ENCODE measurements around the gene SHC1. TPM values are rescaled to one million over a fixed set of nuclear protein-coding genes. Genes with fewer than 3 reads are reported as not detected.

The SHC1 gene
- total and polyA plus RNA-seq, 2 experiments from 2014 or later, result 117 to 211 TPM

DNA sequence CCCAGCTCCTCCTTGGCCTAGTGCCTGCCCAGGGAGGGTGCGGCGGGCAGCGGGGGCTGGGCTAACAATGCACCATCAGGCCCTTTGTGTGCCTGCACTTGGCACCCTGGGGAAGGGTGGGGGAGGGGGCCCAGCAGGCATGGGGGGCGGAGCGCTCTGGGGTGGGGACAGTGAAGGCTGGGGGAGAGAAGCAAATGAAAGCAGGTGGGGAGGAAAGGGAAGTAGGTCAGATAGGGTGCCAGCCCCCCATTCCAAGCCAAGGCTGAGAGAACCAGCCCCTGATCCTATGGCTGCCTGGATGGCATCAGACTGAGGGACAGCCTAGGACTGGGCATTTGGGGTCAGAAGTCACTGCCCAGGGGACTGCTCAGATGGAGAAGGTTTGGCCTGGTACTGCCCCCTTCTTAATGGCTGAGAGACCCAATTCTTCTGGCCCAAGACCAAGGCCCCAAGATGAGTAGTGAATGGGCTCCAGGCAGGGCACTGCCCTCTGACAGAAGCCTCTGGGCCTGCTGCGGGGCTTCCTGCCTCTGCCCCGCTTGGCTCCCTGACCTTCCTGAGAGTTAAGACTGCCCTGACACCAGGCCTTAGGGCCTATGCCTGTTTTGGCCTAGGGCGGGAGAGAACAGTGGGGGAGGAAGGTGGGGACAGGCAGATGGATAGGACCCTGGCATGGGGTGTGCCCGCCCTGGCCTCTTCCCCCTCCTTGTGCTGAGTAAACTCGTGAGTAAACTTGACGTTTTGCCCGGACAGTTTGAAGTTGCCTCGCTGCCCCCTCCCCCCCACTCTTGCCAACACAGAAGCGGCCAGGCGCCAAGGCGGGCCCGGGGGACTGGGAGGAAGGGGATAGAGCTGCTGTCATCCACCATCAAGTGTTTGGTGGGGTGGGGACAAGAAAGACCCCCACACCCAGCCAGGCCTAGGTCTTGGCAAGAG is 34.8 kb upstream of the SHC1 start:
- ATAC-seq, result no peak
- Histone ChIP-seq H3K4me2 (peak overlapping the region; percentile 96), H3K9me2 (ENCODE audit: insufficient read depth) (no peaks in the 10 kb centered on the region), H3K4me1 (ENCODE audit: insufficient read depth) (peaks cover 35% of the 10 kb centered on the region), H3K27me3 (ENCODE audit: insufficient read depth) (no peaks in the 10 kb centered on the region), H3K27ac (ENCODE audit: low read depth) (no peak overlapping the region), H3K79me2 (replicated peaks; ENCODE audit: insufficient read depth) (peaks cover 42% of the 10 kb centered on the region), H3K4me3 (peak overlapping the region; percentile 96), H2AFZ (no peak overlapping the region), H3F3A (replicated peaks; ENCODE audit: low read depth) (peaks cover 8% of the 10 kb centered on the region; the same call in 1 of the 2 replicates), H3K36me3 (ENCODE audit: insufficient read depth) (no peaks in the 10 kb centered on the region), H4K20me1 (replicated peaks; ENCODE audit: insufficient read depth) (peaks cover 4% of the 10 kb centered on the region; the same call in 1 of the 2 replicates)
- TF ChIP-seq POLR2AphosphoS5 (IDR thresholded peaks at IDR 0.05; ENCODE audit: low read depth), result no peak
- no peak for TF ChIP-seq ZNF114 (CRISPR knock-in tag; IDR thresholded peaks at IDR 0.05)
- TF ChIP-seq NANOG (IDR thresholded peaks at IDR 0.05; ENCODE audit: borderline replicate concordance), result no peak
- TF ChIP-seq JUNB (IDR thresholded peaks at IDR 0.05; ENCODE audit: unreplicated experiment), result no peak
- TF ChIP-seq CTCF (conservative IDR thresholded peaks at IDR 0.05; ENCODE audit: low read depth in 2 of 2), result no peak
- TF ChIP-seq CREB1 (CRISPR knock-in tag; IDR thresholded peaks at IDR 0.05; ENCODE audit: low read depth), result no peak
- TF ChIP-seq, protein P1, sequence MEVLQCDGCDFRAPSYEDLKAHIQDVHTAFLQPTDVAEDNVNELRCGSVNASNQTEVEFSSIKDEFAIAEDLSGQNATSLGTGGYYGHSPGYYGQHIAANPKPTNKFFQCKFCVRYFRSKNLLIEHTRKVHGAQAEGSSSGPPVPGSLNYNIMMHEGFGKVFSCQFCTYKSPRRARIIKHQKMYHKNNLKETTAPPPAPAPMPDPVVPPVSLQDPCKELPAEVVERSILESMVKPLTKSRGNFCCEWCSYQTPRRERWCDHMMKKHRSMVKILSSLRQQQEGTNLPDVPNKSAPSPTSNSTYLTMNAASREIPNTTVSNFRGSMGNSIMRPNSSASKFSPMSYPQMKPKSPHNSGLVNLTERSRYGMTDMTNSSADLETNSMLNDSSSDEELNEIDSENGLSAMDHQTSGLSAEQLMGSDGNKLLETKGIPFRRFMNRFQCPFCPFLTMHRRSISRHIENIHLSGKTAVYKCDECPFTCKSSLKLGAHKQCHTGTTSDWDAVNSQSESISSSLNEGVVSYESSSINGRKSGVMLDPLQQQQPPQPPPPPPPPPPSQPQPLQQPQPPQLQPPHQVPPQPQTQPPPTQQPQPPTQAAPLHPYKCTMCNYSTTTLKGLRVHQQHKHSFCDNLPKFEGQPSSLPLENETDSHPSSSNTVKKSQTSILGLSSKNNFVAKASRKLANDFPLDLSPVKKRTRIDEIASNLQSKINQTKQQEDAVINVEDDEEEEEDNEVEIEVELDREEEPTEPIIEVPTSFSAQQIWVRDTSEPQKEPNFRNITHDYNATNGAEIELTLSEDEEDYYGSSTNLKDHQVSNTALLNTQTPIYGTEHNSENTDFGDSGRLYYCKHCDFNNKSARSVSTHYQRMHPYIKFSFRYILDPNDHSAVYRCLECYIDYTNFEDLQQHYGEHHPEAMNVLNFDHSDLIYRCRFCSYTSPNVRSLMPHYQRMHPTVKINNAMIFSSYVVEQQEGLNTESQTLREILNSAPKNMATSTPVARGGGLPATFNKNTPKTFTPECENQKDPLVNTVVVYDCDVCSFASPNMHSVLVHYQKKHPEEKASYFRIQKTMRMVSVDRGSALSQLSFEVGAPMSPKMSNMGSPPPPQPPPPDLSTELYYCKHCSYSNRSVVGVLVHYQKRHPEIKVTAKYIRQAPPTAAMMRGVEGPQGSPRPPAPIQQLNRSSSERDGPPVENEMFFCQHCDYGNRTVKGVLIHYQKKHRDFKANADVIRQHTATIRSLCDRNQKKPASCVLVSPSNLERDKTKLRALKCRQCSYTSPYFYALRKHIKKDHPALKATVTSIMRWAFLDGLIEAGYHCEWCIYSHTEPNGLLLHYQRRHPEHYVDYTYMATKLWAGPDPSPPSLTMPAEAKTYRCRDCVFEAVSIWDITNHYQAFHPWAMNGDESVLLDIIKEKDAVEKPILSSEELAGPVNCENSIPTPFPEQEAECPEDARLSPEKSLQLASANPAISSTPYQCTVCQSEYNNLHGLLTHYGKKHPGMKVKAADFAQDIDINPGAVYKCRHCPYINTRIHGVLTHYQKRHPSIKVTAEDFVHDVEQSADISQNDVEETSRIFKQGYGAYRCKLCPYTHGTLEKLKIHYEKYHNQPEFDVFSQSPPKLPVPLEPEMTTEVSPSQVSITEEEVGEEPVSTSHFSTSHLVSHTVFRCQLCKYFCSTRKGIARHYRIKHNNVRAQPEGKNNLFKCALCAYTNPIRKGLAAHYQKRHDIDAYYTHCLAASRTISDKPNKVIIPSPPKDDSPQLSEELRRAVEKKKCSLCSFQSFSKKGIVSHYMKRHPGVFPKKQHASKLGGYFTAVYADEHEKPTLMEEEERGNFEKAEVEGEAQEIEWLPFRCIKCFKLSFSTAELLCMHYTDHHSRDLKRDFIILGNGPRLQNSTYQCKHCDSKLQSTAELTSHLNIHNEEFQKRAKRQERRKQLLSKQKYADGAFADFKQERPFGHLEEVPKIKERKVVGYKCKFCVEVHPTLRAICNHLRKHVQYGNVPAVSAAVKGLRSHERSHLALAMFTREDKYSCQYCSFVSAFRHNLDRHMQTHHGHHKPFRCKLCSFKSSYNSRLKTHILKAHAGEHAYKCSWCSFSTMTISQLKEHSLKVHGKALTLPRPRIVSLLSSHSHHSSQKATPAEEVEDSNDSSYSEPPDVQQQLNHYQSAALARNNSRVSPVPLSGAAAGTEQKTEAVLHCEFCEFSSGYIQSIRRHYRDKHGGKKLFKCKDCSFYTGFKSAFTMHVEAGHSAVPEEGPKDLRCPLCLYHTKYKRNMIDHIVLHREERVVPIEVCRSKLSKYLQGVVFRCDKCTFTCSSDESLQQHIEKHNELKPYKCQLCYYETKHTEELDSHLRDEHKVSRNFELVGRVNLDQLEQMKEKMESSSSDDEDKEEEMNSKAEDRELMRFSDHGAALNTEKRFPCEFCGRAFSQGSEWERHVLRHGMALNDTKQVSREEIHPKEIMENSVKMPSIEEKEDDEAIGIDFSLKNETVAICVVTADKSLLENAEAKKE (CRISPR knock-in tag; IDR thresholded peaks at IDR 0.05), result no peak
- no peak for TF ChIP-seq EZH2 (IDR thresholded peaks at IDR 0.05; ENCODE audit: low read depth, unreplicated experiment)
- TF ChIP-seq EZH2phosphoT487 (IDR thresholded peaks at IDR 0.05; ENCODE audit: unreplicated experiment), result no peak
- TF ChIP-seq ZNF331 (CRISPR knock-in tag; IDR thresholded peaks at IDR 0.05; ENCODE audit: low read depth), result no peak
- no peak for TF ChIP-seq ETS1 (IDR thresholded peaks at IDR 0.05)
- no peak for TF ChIP-seq REST (IDR thresholded peaks at IDR 0.05; ENCODE audit: unreplicated experiment)
- no peak for TF ChIP-seq STAT1 (IDR thresholded peaks at IDR 0.05; ENCODE audit: unreplicated experiment)
- Mint-ChIP-seq H3K4me1 (peaks cover 48% of the 10 kb centered on the region), H3K36me3 (ENCODE audit: low read depth) (peaks cover 4% of the 10 kb centered on the region; the same call in 1 of the 3 replicates), H3K9me3 (no peaks in the 10 kb centered on the region), H3K27me3 (ENCODE audit: insufficient read depth, low read depth, poor library complexity) (peaks cover 23% of the 10 kb centered on the region), H3K27ac (peak overlapping the region; percentile 48; the same call in 1 of the 2 replicates), H3K4me3 (peak overlapping the region; percentile 92)
- DNase-seq (ENCODE audit: low spot score), result no peak
